Osteocyte (in vitro differentiated cells): ENCODE results near the gene MPP4. TPM values are rescaled to one million over a fixed set of nuclear protein-coding genes. Genes with fewer than 3 reads are reported as not detected.

ENCODE experiments used
- DNase-seq: peaks from one replicate; pipeline ENCODE4 v3.0.0; 2021; ENCODE audit warnings: mixed read lengths; ENCODE audit not compliant: unreplicated experiment; ENCODE audit errors: extremely low spot score
- H3K27ac Mint-ChIP-seq: one replicate; pipeline ENCODE4 v1.8.0; 2021; ENCODE audit warnings: mild to moderate bottlenecking, mixed read lengths; ENCODE audit not compliant: unreplicated experiment
- H3K27me3 Mint-ChIP-seq: one replicate; pipeline ENCODE4 v1.8.0; 2021; ENCODE audit warnings: mixed read lengths; ENCODE audit not compliant: unreplicated experiment
- H3K36me3 Mint-ChIP-seq: one replicate; pipeline ENCODE4 v1.8.0; 2021; ENCODE audit warnings: mixed read lengths; ENCODE audit not compliant: unreplicated experiment
- H3K4me1 Mint-ChIP-seq: one replicate; pipeline ENCODE4 v1.8.0; 2021; ENCODE audit warnings: mixed read lengths; ENCODE audit not compliant: unreplicated experiment
- H3K4me3 Mint-ChIP-seq: one replicate; pipeline ENCODE4 v1.8.0; 2021; ENCODE audit warnings: mild to moderate bottlenecking, moderate library complexity, mixed read lengths; ENCODE audit not compliant: unreplicated experiment
- H3K9me3 Mint-ChIP-seq: one replicate; pipeline ENCODE4 v1.8.0; 2021; ENCODE audit warnings: mixed read lengths; ENCODE audit not compliant: unreplicated experiment
- CTCF ChIP-seq: fragments of 200-600 bp; sonication (generic); IDR thresholded peaks from 2 replicates; pipeline ENCODE4 v1.5.0; 2021; ENCODE audit warnings: antibody characterized with exemption, mild to moderate bottlenecking, moderate library complexity
- total RNA-seq: library from RNA; stranded (reverse); gene quantifications from 2 replicates; pipeline ENCODE4 v1.2.1, GENCODE V29; 2021

MPP4 gene
- total RNA-seq, 1 donor from 2014 or later = 0.83 TPM

DNA sequence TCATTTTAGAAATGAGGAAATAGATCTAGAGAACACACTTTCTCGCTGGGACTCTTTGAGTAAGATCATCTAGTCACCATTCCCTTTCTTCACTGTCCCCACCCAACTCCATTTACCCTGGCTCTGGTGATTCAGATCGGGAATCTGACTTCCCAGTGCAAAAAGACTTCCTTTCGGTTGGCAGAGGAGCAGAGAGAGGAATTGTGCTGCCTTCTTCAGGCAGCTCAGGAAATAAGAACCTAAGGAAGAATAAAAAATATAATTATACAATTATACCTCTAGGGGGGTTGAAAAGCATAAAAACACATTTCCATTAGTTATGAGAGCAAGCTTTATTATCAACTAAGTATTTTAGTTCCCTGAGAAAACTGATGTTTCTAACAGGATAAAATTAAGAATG lies 9.3 kb upstream of the MPP4 start:
- no peak for DNase-seq
- no peak overlapping the region for H3K27ac Mint-ChIP-seq

DNA sequence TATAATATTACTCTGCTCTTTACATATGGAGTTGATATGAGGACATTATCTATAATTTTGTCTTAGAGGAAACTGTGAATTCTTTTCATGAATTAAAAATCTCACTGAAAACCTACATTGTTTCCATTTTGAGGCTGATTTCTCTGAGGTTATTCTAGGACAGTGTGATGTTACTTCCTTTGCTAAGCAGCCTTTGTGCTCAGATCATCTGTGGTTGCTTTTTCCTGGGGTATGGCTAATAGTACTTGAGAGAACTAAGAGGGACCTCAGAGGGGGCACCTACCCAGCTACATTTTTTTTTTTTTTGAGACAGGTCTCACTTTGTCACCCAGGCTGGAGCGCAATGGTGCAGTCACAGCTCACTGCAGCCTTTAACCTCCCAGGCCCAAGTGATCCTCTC lies 8.7 kb upstream of the MPP4 start:
- no peaks in the 10 kb centered on the region for H3K27me3 Mint-ChIP-seq
- DNase-seq = no peak
- H3K4me3 Mint-ChIP-seq = no peak overlapping the region
- no peak for TF ChIP-seq CTCF
- H3K27ac Mint-ChIP-seq = no peak overlapping the region
- H3K4me1 Mint-ChIP-seq = peaks cover 7% of the 10 kb centered on the region
- peaks cover 60% of the 10 kb centered on the region for H3K36me3 Mint-ChIP-seq
- no peaks in the 10 kb centered on the region for H3K9me3 Mint-ChIP-seq

More for the DNA sequence above, 9.3 kb upstream of the MPP4 start:
- Mint-ChIP-seq H3K4me3 (no peak overlapping the region), H3K27me3 (no peaks in the 10 kb centered on the region), H3K4me1 (peaks cover 7% of the 10 kb centered on the region), H3K36me3 (peaks cover 61% of the 10 kb centered on the region), H3K9me3 (no peaks in the 10 kb centered on the region)
- TF ChIP-seq CTCF = peak; percentile 57

GRCh38 chr2:201704536-201704935 lies 6.1 kb upstream of the MPP4 start:
- Mint-ChIP-seq H3K27me3 (no peaks in the 10 kb centered on the region), H3K4me1 (peaks cover 16% of the 10 kb centered on the region), H3K27ac (no peak overlapping the region), H3K9me3 (no peaks in the 10 kb centered on the region), H3K36me3 (peaks cover 63% of the 10 kb centered on the region), H3K4me3 (no peak overlapping the region)
- no peak for DNase-seq
- no peak for TF ChIP-seq CTCF

- Mint-ChIP-seq H3K27ac (no peak overlapping the region), H3K27me3 (no peaks in the 10 kb centered on the region), H3K36me3 (peaks cover 52% of the 10 kb centered on the region), H3K4me1 (peaks cover 41% of the 10 kb centered on the region), H3K9me3 (no peaks in the 10 kb centered on the region), H3K4me3 (no peak overlapping the region)
- DNase-seq = no peak
- no peak for TF ChIP-seq CTCF
These were observed 3.2 kb upstream of the MPP4 start for GRCh38 chr2:201701646-201702045.

DNA sequence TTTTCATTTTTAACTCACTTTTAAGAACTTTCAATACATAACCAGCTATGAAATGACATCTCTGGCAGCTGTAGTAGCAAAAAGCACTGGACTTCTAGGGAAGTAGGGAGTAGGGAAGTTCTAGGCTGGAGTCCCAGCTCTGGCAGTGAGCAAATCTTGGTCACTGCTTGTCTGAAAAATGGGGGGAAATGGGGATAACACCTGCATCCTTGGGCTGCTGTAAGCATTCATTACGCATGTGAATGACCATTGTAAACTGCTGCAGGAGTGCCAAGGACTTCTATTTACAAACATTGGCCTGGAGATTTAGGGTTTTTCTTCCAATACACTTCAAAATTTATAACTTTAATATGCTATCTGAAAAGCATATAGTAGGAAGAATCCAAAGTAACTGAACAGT lies 972 bp upstream of the MPP4 start:
- Mint-ChIP-seq H3K4me3 (no peak overlapping the region), H3K4me1 (peaks cover 51% of the 10 kb centered on the region), H3K27me3 (no peaks in the 10 kb centered on the region), H3K36me3 (peaks cover 39% of the 10 kb centered on the region), H3K27ac (peak overlapping the region; percentile 83), H3K9me3 (no peaks in the 10 kb centered on the region)
- TF ChIP-seq CTCF = no peak
- DNase-seq = no peak
